ENCODE data around the gene PACRG. TPM values are rescaled to one million over a fixed set of nuclear protein-coding genes. Genes with fewer than 3 reads are reported as not detected.
A peak's percentile ranks its signal among the peaks of the same experiment; 100 is the strongest.

The PACRG gene
- total and polyA plus RNA-seq, 2 of the 4 experiments (the other 2 are of a cell fraction) = not detected

DNA sequence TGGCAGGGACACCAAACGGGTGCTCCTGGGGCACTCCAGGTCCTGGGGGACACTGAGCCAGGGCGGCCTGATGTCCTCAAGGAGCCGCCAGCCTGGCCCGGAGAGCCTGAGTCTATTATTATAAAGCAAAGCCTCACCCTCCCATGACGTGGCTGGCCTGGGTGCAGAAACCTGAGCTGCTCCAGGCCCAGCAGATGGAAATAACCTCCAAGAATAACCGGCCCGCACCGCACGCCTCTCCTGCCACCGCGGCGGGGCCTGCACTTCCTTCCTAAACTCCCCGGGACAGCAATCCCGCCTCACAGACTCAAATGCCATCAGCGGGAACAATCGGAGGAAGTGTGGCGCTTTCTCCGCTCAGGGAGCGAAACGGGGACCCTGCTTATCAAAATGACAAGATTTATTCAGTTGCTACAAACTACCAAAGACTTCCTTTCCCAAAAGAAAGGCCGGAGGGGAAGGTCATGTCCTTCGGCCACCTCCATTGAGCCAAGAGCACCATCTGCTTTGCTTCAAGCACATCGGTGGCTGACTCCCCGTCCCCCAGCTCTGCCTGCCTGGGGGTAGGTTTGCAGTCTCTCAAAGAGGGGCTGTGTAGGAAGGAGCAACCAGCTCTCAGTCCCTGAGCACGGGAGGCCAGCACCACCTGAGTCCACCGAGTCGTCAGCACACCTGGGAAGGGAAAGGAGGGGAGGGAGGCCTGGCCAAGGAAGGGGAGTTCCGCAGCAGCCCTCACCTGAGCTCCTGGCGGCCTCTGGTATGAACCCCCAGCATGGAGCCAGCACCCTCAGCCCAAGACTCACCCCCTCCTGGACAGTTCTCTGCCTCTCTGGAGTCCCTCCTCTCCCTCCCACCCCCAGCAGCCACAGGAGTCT, 608.1 kb downstream of the PACRG start:
- dilution Hi-C loops (cut with HindIII; ENCODE audit: low sequenced_read_pairs, unreplicated experiment) = no loop called here
- Histone ChIP-seq H3K9ac (ENCODE audit: low read depth, low read length) (no peak overlapping the region), H2AK5ac (ENCODE audit: low read depth, low read length) (no peak overlapping the region), H3K4me2 (ENCODE audit: low read depth, low read length) (no peak overlapping the region), H3K4me1 (ENCODE audit: control insufficient read depth, insufficient read depth, low read length) (no peaks in the 10 kb centered on the region), H3K23ac (ENCODE audit: low read depth, low read length) (no peak overlapping the region), H2AFZ (replicated peaks; ENCODE audit: low read length, poor library complexity) (peak overlapping the region; percentile 41), H2BK5ac (ENCODE audit: low read depth, low read length, poor library complexity, severe bottlenecking) (no peak overlapping the region), H4K5ac (ENCODE audit: low read depth, low read length) (no peak overlapping the region), H2AK9ac (replicated peaks; ENCODE audit: low read depth, low read length, poor library complexity) (peak overlapping the region; percentile 52), H3K27me3 (ENCODE audit: control insufficient read depth, insufficient read depth, low read length) (no peaks in the 10 kb centered on the region), H4K8ac (ENCODE audit: low read depth in 2 of 2, low read length in 2 of 2) (no peak overlapping the region), H3K4ac (ENCODE audit: low read depth, low read length) (no peak overlapping the region), H3K18ac (ENCODE audit: low read depth, low read length) (no peak overlapping the region), H2BK15ac (ENCODE audit: low read depth, low read length) (no peak overlapping the region), H3K27ac (ENCODE audit: insufficient read depth, low read length) (no peak overlapping the region), H4K20me1 (ENCODE audit: insufficient read depth, low read length) (no peaks in the 10 kb centered on the region), H3K14ac (replicated peaks; ENCODE audit: low read depth, low read length) (no peak overlapping the region), H4K91ac (ENCODE audit: insufficient read depth, low read depth, low read length) (no peak overlapping the region), H2BK20ac (ENCODE audit: low read depth, low read length) (no peak overlapping the region), H2BK120ac (ENCODE audit: low read depth, low read length) (no peak overlapping the region), H3K79me1 (ENCODE audit: low read depth in 1 of 2, low read length in 2 of 2) (no peaks in the 10 kb centered on the region), H3K9me1 (ENCODE audit: insufficient read depth, low read length) (no peaks in the 10 kb centered on the region), H3K4me3 (ENCODE audit: insufficient read depth, low read depth, low read length) (no peak overlapping the region), H3K56ac (ENCODE audit: extremely low read depth, insufficient read depth, low read length) (no peak overlapping the region), H3K9me3 (ENCODE audit: control insufficient read depth, insufficient read depth, low read length) (no peaks in the 10 kb centered on the region), H3K36me3 (ENCODE audit: control insufficient read depth, insufficient read depth, low read length) (no peaks in the 10 kb centered on the region)
- CTCF ChIA-PET = no interaction called here
- BruUV-seq (replicated peaks) = no TSS peak
- 33% methylated on average over 8 of the region's 29 CpGs; no CpG with 5 or more reads in 1 of the 2 experiments for WGBS, 2 experiments (ENCODE audit: extremely low coverage in 2 of 2, insufficient read length in 1 of 2)
- POLR2A ChIA-PET (ENCODE audit: unreplicated experiment) = no interaction called here
- ATAC-seq (ENCODE audit: low read depth) (no peak), DNase-seq (peak; percentile 8)
- in situ Hi-C loops (cut with MboI; ENCODE audit: low sequenced_read_pairs) = no loop called here
- TF ChIP-seq MXI1 (IDR thresholded peaks at IDR 0.05; ENCODE audit: borderline replicate concordance, low read depth, low read length) = no peak
- no peak for TF ChIP-seq MAFK (IDR thresholded peaks at IDR 0.05; ENCODE audit: low read depth, low read length)
- TF ChIP-seq, protein P1, sequence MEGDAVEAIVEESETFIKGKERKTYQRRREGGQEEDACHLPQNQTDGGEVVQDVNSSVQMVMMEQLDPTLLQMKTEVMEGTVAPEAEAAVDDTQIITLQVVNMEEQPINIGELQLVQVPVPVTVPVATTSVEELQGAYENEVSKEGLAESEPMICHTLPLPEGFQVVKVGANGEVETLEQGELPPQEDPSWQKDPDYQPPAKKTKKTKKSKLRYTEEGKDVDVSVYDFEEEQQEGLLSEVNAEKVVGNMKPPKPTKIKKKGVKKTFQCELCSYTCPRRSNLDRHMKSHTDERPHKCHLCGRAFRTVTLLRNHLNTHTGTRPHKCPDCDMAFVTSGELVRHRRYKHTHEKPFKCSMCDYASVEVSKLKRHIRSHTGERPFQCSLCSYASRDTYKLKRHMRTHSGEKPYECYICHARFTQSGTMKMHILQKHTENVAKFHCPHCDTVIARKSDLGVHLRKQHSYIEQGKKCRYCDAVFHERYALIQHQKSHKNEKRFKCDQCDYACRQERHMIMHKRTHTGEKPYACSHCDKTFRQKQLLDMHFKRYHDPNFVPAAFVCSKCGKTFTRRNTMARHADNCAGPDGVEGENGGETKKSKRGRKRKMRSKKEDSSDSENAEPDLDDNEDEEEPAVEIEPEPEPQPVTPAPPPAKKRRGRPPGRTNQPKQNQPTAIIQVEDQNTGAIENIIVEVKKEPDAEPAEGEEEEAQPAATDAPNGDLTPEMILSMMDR (conservative IDR thresholded peaks at IDR 0.05; ENCODE audit: low read depth, low read length) = no peak
- TF ChIP-seq CHD1 (IDR thresholded peaks at IDR 0.05; ENCODE audit: low read depth, low read length) = no peak
- no peak for TF ChIP-seq RAD21 (IDR thresholded peaks at IDR 0.05; ENCODE audit: low read length)
- no peak for TF ChIP-seq BHLHE40 (IDR thresholded peaks at IDR 0.05; ENCODE audit: low read depth, low read length)
- TF ChIP-seq CEBPB (IDR thresholded peaks at IDR 0.05; ENCODE audit: low read depth, low read length) = no peak
- TF ChIP-seq MAZ (IDR thresholded peaks at IDR 0.05; ENCODE audit: borderline replicate concordance, low read depth, low read length) = no peak
- no peak for TF ChIP-seq NFE2L2 (IDR thresholded peaks at IDR 0.05; ENCODE audit: low read depth, low read length)
- TF ChIP-seq POLR2A (IDR thresholded peaks at IDR 0.05; ENCODE audit: low read depth, low read length) = no peak
- TF ChIP-seq ELK1 (IDR thresholded peaks at IDR 0.05; ENCODE audit: borderline replicate concordance, low read depth, low read length) = no peak
- no peak for TF ChIP-seq FOS (IDR thresholded peaks at IDR 0.05; ENCODE audit: low read depth, low read length)
- TF ChIP-seq, protein P2, sequence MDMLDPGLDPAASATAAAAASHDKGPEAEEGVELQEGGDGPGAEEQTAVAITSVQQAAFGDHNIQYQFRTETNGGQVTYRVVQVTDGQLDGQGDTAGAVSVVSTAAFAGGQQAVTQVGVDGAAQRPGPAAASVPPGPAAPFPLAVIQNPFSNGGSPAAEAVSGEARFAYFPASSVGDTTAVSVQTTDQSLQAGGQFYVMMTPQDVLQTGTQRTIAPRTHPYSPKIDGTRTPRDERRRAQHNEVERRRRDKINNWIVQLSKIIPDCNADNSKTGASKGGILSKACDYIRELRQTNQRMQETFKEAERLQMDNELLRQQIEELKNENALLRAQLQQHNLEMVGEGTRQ (IDR thresholded peaks at IDR 0.05; ENCODE audit: low read depth, low read length) = no peak
- intact Hi-C loops (cut with micrococcal nuclease) = no loop called here
